Measurements from ENCODE around the gene SPDYE2.
A peak's percentile ranks its signal among the peaks of the same experiment; 100 is the strongest.
"Not testable (repeated sequence)": the region's sequence is repeated elsewhere in the genome, so short reads cannot be mapped to it uniquely, and the experiment has no call there.

The SPDYE2 gene

GRCh38 chr7:102572261-102573239 is 21.5 kb downstream of the SPDYE2 start, which contains the start of gene POLR2J3:
TSS of gene POLR2J3 (minus strand) at chr7:102572583. CDS start at chr7:102572521, 62 bp downstream.
- peak within 1 kb of the TSS; percentile 73 to 80 for H3K4me3 ChIP-seq
- intact Hi-C loops (cut with DNase I; ENCODE audit: low total_unique reads); H3K9me3 ChIP-seq; H3K4me1 ChIP-seq; H3K36me3 ChIP-seq; H3K27me3 ChIP-seq: not testable (repeated sequence)
- peak within 1 kb of the TSS; percentile 78 to 83 for H3K27ac ChIP-seq
- TF ChIP-seq, protein P1, sequence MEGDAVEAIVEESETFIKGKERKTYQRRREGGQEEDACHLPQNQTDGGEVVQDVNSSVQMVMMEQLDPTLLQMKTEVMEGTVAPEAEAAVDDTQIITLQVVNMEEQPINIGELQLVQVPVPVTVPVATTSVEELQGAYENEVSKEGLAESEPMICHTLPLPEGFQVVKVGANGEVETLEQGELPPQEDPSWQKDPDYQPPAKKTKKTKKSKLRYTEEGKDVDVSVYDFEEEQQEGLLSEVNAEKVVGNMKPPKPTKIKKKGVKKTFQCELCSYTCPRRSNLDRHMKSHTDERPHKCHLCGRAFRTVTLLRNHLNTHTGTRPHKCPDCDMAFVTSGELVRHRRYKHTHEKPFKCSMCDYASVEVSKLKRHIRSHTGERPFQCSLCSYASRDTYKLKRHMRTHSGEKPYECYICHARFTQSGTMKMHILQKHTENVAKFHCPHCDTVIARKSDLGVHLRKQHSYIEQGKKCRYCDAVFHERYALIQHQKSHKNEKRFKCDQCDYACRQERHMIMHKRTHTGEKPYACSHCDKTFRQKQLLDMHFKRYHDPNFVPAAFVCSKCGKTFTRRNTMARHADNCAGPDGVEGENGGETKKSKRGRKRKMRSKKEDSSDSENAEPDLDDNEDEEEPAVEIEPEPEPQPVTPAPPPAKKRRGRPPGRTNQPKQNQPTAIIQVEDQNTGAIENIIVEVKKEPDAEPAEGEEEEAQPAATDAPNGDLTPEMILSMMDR (IDR thresholded peaks at IDR 0.05): peak; percentile 37 to 56
- DNase-seq: peak; percentile 88 to 99

GRCh38 chr7:102574607-102575006 is 23.6 kb downstream of the SPDYE2 start:
- H3K36me3 ChIP-seq; H3K9me3 ChIP-seq; H3K27me3 ChIP-seq; DNase-seq; intact Hi-C loops (cut with DNase I; ENCODE audit: low total_unique reads); H3K4me1 ChIP-seq; H3K4me3 ChIP-seq; H3K27ac ChIP-seq: not testable (repeated sequence)

GRCh38 chr7:102576363-102576762 is 25.3 kb downstream of the SPDYE2 start:
- H3K27ac ChIP-seq; H3K4me1 ChIP-seq; DNase-seq; H3K4me3 ChIP-seq; H3K36me3 ChIP-seq; intact Hi-C loops (cut with DNase I; ENCODE audit: low total_unique reads); H3K9me3 ChIP-seq; H3K27me3 ChIP-seq: not testable (repeated sequence)

DNA sequence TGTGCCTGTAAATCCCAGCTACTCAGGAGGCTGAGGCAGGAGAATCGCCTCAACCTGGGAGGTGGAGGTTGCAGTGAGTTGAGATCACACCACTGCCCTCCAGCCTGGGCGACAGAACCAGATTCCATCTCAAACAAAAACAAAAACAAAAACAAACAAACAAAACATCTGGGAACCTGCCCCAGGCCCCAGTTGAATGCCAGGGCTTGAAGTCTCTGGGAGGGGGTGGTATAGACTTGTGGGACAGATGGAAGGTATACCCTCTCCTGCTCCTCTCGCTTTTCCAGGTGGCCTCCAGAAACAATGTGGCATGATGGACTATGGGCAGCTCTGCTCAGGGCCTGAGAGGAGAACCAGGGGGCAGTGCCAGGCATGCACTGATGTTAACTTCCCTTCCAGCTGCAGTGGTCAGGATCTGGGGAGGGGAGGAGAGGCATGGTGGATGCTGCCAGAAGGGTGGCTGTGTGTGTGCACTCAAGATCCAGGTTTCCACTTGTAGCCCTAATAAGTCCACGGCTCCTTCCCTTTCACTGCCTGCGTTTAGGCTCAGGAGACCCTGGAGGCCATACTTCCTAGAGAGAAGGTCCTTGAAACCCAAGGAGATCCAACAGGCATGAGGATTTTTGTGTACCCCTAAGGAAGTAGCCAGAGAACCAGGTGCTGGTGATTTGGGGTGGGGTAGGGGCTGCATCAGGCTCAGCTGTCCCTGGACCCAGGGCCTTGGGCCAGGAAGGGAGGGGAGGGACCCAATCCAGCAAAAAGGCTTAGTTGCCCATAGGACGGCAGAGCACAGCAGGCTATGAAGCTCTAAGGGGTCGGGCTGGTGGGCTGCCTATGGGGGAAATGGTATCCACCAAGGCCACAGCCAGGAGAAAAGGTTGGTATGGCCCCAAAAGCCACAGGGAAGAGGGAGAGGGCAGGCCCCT is 26.6 kb downstream of the SPDYE2 start:
- H3K36me3 ChIP-seq; H3K4me3 ChIP-seq; H3K27me3 ChIP-seq; intact Hi-C loops (cut with DNase I; ENCODE audit: low total_unique reads); H3K9me3 ChIP-seq; H3K27ac ChIP-seq; H3K4me1 ChIP-seq: not testable (repeated sequence)
- DNase-seq: peak in 1 of 2 donors; percentile 17

DNA sequence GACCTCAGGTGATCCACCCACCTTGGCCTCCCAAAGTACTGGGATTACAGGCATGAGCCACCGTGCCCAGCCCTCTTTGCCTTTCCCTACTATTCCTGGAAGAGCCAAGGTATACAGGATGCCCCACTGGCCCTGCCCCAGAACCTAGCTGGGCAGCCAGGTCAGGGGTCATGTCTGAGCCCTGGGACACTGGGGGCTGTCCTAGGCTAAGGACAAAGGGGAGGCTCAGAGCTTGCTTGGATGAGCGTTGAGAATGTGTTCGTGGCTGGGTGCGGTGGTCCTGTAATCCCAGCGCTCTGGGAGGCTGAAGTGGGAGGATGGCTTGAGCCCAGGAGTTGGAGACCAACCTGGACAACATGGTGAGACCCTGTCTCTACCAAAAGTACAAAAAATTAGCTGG is 27.5 kb downstream of the SPDYE2 start:
- H3K27me3 ChIP-seq; H3K4me3 ChIP-seq; H3K4me1 ChIP-seq; H3K36me3 ChIP-seq; H3K27ac ChIP-seq; H3K9me3 ChIP-seq; intact Hi-C loops (cut with DNase I; ENCODE audit: low total_unique reads): not testable (repeated sequence)
- DNase-seq: peak; percentile 20 to 46

GRCh38 chr7:102581722-102582121 is 30.7 kb downstream of the SPDYE2 start:
- H3K9me3 ChIP-seq; H3K4me3 ChIP-seq; DNase-seq; intact Hi-C loops (cut with DNase I; ENCODE audit: low total_unique reads); H3K27me3 ChIP-seq; H3K27ac ChIP-seq; H3K4me1 ChIP-seq; H3K36me3 ChIP-seq: not testable (repeated sequence)

GRCh38 chr7:102583495-102583894 is 32.5 kb downstream of the SPDYE2 start:
- H3K4me3 ChIP-seq; H3K36me3 ChIP-seq; H3K27me3 ChIP-seq; intact Hi-C loops (cut with DNase I; ENCODE audit: low total_unique reads); H3K4me1 ChIP-seq; H3K27ac ChIP-seq; H3K9me3 ChIP-seq; DNase-seq: not testable (repeated sequence)

DNA sequence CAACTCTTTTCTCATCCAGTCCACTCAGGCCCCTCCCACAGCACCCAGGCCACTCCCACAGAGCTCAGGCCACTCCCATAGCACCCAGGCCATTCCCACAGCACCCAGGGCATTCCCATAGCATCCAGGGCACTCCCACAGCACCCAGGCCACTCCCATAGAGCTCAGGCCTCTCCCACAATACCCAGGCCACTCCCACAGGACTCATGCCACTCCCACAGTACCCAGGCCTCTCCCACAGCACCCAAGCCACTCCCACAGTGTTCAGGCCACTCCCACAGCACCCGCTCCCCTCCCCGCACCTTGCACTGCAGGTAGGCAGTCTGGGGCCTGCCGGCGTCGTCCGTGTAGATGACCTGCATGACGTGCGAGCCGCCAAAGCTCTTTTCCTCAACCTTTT is 38.8 kb downstream of the SPDYE2 start:
- DNase-seq; H3K9me3 ChIP-seq; H3K27ac ChIP-seq; intact Hi-C loops (cut with DNase I; ENCODE audit: low total_unique reads); H3K36me3 ChIP-seq; H3K4me1 ChIP-seq; H3K27me3 ChIP-seq; H3K4me3 ChIP-seq: not testable (repeated sequence)

- H3K36me3 ChIP-seq; intact Hi-C loops (cut with DNase I; ENCODE audit: low total_unique reads); H3K4me1 ChIP-seq; H3K27ac ChIP-seq; H3K9me3 ChIP-seq; H3K4me3 ChIP-seq; H3K27me3 ChIP-seq: not testable (repeated sequence)
- DNase-seq: peak; percentile 28 to 77
Measured at GRCh38 chr7:102592477-102593019, 41.5 kb downstream of the SPDYE2 start.

DNA sequence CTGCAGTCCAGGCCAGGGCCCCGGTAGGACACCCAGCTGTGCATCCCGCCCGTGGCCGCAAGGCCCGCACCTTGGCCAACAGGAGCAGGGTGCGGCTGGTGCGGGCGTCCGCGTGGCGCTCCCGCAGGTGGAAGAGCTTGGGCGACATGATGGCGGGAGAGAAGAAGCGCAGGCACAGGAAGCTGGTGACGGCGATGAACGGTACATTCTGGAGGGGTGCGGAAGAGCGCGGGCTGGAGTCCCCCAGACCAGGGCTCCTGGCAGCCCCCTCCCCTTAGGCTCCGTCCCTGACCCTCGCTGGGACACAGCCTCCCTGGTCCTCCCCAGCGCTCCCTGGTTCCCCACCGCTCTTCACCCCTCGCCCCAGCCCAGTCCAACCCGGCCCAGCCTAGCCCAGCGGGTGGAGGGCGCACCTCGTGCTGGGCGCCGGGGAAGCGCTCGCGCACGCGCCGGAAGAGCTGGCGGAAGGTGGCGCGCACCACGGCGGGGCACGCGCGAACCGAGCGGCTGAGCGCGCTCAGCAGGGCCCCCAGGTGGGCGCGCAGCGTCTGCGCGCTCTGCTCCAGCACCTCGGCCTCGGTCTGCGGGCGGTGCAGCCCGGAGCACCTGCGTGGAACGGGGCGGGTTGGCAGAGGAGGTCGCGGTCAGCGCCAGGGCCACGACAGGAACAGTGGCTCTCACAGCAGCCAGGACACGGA is 42.8 kb downstream of the SPDYE2 start:
- H3K4me3 ChIP-seq; H3K27me3 ChIP-seq; intact Hi-C loops (cut with DNase I; ENCODE audit: low total_unique reads); H3K4me1 ChIP-seq; H3K27ac ChIP-seq; H3K9me3 ChIP-seq; DNase-seq; H3K36me3 ChIP-seq: not testable (repeated sequence)

GRCh38 chr7:102596036-102596435 is 45.0 kb downstream of the SPDYE2 start:
- H3K27ac ChIP-seq; DNase-seq; H3K27me3 ChIP-seq; H3K36me3 ChIP-seq; H3K4me1 ChIP-seq; intact Hi-C loops (cut with DNase I; ENCODE audit: low total_unique reads); H3K4me3 ChIP-seq; H3K9me3 ChIP-seq: not testable (repeated sequence)

DNA sequence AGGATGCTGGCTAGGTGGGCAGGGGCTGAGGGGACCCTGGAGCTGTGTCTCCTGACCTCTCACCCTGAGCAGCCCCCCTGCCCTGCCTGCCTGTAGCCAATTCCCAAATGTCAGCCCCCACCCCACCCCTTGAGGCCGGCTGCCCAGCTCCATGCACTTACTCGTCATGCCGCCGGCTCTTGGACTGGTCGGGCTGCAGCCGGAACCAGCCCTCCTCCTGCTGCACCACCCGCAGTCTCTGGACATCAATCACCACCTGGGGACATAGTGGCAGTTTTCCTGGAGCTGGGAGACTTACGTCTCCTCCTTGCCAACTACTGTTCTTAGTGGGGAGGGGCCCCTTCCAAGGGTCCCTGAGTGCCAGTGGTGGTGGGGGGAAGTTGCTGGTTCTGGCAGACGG is 48.7 kb downstream of the SPDYE2 start:
- H3K4me3 ChIP-seq; H3K27me3 ChIP-seq; H3K36me3 ChIP-seq; H3K4me1 ChIP-seq; intact Hi-C loops (cut with DNase I; ENCODE audit: low total_unique reads); H3K27ac ChIP-seq; H3K9me3 ChIP-seq; DNase-seq: not testable (repeated sequence)
